NCI-H1694 (cell line): ENCODE measurements around the gene CNOT11.
"Not testable (repeated sequence)": the region's sequence is repeated elsewhere in the genome, so short reads cannot be mapped to it uniquely, and the experiment has no call there.

ENCODE experiments used
- DNase-seq: peaks from one replicate; lab custom pipeline; 2025; lab: John Stamatoyannopoulos, UW

Gene CNOT11

DNA sequence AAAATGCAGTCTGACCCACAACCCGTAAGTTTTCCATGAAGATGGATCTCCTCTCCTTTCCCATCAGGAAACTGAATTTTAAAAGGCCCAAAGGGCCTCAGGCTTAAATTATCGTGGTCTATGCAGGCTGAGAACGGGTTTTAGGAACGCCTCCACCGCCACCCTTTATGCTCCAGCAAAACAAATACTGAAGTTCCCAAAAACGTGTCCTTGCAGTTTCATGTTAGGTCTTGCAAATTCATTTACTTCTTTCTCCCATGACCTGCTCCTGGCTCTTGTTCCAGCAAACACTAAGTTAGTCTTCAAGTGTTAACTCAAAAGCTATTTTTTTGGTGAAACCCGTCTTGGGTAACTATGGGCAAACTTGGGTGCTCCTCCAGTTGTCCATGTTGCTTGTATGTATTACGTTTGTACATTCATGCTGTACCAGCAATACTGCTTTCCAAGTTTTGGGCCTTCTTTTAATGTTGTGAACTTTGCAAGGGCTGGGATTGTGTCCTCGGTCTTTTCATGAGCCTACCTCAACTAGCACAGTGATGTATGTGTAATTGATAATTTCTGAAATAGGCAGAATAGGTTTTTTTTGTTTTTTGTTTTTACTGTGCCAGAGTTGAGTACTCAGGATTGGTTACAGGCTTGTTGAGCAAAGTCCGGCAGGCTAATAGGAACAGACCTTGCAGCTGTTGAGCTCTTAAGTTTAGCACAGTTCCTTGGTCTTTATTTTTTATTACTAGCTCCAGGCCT is 57.6 kb downstream of the CNOT11 start:
- no peak for DNase-seq

DNA sequence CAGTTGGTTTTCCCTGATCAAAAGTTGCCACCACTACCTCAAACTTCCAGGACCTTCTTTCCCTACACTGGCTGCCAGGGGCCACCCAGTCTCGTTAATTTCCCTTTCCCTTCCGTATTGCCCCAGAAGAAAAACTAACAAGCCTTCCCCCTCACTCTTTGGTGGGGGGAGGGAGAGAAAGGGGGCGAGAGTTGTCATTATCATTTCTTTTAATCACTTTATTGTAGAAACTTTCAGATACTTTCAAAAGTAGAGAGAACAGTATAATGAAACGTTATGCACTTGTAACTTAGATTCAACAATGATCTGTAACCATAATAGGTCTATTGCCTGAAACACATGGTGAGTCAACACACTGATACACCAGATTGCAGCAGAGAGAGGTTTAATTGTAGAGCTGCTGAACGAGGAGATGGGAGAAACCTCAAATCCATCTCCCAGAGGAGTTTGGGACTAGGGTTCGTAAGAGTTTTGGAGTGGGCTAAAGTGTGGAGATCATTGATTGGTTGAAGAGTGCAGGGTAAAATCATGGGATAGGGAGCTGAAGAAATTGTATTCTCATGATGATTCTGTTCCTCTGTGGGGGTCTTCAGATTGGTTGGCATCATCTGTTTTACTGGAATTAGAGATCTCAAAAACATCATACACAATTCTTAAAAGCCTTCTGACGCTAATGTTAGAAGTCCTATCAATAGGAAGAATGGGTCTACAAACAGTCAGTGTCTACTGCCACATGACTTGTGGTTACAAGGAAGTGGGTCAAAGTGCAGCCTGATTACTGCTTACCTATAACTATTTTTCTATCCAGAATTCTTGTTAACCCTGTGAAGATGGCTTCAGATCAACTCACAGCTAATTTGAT is 58.4 kb downstream of the CNOT11 start:
- DNase-seq, result no peak

DNA sequence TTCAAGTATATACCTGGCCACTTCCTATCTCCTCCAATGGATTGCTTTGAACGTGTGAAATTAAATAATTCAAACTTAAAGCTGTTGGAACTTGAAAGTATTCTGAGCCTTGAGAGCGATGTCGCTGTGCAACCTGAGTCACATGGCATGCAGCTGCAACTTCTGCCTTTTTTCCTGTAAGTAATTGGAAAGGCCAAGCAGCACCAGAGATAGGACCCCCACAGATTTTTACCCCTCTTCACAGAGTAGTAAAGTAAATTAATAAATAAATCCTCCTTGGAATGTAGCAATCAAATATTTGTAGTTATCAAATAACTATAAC is 59.0 kb downstream of the CNOT11 start:
- DNase-seq, result no peak

DNA sequence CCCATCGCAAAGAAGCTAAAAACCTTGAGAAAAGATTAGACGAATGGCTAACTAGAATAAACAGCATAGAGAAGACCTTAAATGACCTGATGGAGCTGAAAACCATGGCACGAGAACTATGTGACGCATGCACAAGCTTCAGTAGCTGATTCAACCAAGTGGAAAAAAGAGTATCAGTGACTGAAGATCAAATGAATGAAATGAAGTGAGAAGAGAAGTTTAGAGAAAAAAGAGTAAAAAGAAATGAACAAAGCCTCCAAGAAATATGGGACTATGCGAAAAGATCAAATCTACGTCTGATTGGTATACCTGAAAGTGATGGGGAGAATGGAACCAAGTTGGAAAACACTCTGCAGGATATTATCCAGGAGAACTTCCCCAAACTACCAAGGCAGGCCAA is 63.9 kb downstream of the CNOT11 start:
- not testable (repeated sequence) for DNase-seq
